Retina (tissue), 1 donor: ENCODE measurements around the gene LRRTM4.
"Not testable (repeated sequence)": the region's sequence is repeated elsewhere in the genome, so short reads cannot be mapped to it uniquely, and the experiment has no call there.

ENCODE experiments used
- DNase-seq: peaks from one replicate; pipeline ENCODE4 v3.0.0-alpha.2; 2016

Gene LRRTM4

GRCh38 chr2:77155511-77155910, 366.7 kb downstream of the LRRTM4 start:
- DNase-seq = no peak

DNA sequence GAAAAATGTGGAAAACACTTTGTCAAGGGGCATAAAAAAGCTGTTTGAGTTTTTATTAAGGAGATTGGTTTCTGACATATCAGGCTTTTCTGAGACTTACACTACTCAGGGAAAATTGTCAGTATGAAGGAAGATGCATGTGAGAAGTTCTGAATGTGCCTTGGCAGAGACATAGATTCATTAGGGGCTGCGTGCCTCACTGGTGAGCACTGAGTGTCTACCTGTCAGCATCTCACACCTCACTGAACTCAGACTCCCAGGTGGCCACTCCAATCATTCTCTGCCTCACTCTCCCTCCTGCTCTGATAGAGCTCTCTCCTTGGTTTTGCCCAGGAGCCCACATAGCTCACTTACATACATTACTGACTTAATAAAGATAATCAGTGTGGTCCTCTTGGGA, 372.6 kb downstream of the LRRTM4 start:
- no peak for DNase-seq

DNA sequence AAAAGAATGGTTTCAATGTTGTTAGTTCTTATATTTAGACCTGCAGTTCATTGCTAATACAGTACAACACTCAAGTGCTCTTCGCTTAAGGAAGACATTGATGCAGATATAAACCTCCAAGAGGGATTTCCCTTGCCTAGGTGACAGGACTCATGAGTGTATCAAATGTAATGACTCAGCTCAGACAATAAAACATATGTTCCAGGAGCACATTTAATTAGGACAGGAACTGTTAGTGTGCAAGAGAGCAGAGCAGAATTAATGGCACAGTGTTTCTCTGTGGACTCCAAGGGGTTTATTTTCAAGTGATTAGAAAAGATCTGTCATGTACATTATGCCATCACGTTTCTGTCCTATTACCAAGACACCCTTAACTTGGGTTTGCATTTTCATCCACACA, 375.0 kb downstream of the LRRTM4 start:
- peak; percentile 49 for DNase-seq

- no peak for DNase-seq
These were observed 377.4 kb downstream of the LRRTM4 start for GRCh38 chr2:77144772-77145171.

GRCh38 chr2:77142141-77142540, 380.0 kb downstream of the LRRTM4 start:
- no peak for DNase-seq

DNA sequence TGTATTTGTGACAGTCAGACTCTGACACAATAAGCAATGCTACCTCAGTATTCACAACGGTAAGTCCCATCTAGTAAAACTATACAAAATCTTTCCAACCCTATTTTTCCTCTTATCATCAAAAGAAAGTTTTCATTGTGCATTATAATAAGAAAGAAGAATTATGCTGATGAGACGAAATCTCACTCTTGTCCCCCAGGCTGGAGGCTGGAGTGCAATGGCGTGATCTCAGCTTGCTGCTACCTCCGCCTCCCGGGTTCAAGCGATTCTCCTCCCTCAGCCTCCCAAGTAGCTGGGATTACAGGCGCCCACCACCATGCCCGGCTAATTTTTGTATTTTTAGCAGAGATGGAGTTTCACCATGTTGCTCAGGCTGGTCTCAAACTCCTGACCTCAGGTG, 393.7 kb downstream of the LRRTM4 start:
- not testable (repeated sequence) for DNase-seq

- DNase-seq = no peak
These were observed 394.8 kb downstream of the LRRTM4 start for GRCh38 chr2:77127345-77127744.

- no peak for DNase-seq
These were observed 400.7 kb downstream of the LRRTM4 start for GRCh38 chr2:77121518-77121917.

DNA sequence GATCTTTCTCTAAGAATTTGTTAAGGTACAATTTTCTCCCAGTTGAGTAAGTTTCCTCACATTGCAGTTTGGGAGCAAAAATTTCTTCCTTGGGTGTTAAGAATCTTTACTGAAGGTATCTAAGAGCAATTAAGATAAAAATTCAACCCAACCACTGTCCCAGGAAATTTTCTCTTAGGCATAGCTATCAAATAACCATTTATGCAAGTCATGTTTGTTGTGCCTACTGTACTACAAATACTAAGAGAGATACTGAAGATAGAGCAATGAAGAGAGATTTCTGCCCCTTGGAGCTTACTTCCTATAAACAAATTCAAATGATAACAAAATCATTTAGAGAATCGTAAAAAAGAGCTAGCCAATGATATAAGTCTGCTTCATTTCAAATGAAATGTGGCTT, 402.8 kb downstream of the LRRTM4 start:
- DNase-seq = no peak

DNA sequence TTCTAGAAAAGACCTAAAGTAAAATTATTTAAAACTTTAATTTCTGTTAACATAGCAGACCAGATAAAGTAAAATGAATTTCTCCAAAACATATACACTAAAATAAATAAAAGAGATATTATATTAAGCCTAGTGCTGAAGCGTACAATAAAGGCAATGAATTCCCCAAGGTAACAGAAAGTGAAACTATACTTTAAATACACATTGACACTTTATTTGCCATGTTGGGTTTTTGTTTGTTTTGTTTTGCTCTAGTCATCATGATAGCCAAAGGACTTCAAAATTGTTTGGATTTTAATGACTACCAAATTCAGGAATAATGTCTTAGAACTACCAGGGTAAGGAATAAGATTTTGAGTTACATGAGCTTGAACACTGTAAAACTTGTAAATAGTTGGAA, 413.3 kb downstream of the LRRTM4 start:
- DNase-seq = no peak

- DNase-seq = no peak
These were observed 417.2 kb downstream of the LRRTM4 start for GRCh38 chr2:77105008-77105407.

GRCh38 chr2:77104554-77104953, 417.6 kb downstream of the LRRTM4 start:
- DNase-seq = no peak

GRCh38 chr2:77102927-77103326, 419.2 kb downstream of the LRRTM4 start:
- no peak for DNase-seq

GRCh38 chr2:77101796-77102452, 420.3 kb downstream of the LRRTM4 start:
- no peak for DNase-seq

DNA sequence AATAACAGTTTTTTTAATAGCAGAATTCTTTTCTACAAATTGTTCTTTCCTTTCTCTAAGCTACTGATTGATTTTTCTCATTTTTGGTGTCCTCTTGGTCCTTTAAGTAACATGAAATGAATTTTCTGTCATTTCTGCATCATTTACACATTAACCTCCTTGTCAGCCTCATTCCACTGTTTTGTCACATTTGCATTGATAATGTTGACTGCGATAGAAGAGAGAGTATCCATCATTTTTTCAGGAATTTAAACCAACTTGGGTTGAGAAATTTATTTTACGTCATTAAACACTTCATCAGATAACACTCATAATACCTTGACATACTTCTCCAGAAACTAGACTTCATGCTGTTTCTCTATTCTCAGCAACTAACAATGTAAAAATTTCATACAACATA, 422.2 kb downstream of the LRRTM4 start:
- no peak for DNase-seq

GRCh38 chr2:77095525-77095924, 426.7 kb downstream of the LRRTM4 start:
- not testable (repeated sequence) for DNase-seq

GRCh38 chr2:77095096-77095495, 427.1 kb downstream of the LRRTM4 start:
- DNase-seq = no peak

DNA sequence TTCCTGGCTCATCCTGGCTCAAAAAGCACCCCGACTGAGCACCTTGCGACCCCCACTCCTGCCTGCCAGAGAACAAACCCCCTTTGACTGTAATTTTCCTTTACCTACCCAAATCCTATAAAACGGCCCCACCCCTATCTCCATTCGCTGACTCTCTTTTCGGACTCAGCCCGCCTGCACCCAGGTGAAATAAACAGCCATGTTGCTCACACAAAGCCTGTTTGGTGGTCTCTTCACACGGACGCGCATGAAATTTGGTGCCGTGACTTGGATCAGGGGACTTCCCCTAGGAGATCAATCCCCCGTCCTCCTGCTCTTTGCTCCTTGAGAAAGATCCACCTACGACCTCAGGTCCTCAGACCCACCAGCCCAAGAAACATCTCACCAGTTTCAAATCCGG, 433.8 kb downstream of the LRRTM4 start:
- not testable (repeated sequence) for DNase-seq

DNA sequence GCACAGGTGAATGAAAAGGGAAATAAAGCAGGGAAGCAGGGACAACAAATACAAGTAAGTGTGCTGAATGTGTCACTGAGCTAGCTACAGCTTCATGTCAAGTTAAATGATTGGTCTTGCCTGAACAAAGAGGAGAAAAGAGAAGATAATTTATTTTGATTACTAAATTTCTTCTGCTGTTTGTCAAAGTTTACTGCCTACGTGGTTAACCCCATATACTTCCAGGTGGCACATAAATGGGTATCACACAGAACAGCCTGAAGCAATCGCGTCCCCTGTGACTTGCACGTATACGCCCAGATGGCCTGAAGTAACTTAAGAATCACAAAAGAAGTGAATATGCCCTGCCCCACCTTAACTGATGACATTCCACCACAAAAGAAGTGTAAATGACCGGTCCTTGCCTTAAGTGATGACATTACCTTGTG, 434.2 kb downstream of the LRRTM4 start:
- no peak for DNase-seq

DNA sequence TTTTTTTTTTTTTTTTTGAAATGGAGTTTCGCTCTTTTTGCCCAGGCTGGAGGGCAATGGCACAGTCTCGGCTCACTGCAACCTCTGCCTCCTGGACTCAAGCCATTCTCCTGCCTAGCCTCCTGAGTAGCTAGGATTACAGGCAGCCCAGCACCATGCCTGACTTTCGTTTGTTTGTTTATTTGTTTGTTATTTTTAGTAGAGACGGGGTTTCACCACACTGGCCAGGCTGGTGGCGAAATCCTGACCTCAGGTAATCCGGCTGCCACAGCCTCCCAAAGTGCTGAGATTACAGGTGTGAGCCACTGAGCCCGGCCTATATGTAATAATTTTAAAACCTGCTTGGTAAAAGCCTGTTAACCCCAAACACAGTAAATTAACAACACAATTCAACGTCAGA, 435.7 kb downstream of the LRRTM4 start:
- DNase-seq = no peak

- no peak for DNase-seq
These were observed 436.1 kb downstream of the LRRTM4 start for GRCh38 chr2:77086051-77086450.

DNA sequence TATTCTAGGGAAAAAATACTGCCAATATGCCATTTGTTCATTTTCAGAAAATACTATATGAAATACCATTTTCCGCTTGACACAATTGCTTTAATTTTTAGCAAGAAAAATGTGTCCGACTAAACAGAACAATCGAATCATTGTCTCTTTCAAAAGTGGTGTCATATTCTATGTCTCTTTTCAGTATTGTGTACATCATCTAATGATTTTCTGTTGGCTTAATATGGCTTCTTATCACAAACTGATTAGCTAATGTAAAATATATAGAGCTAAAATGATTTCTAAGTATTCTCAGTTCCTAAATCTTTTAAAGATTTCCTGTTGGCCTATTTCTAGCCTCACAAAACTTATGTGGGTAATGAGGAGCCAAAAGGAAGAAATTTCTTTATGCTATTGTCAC, 436.6 kb downstream of the LRRTM4 start:
- DNase-seq = no peak

- no peak for DNase-seq
These were observed 440.6 kb downstream of the LRRTM4 start for GRCh38 chr2:77081597-77081996.

GRCh38 chr2:77064324-77064723, 457.9 kb downstream of the LRRTM4 start:
- no peak for DNase-seq

- no peak for DNase-seq
These were observed 467.2 kb downstream of the LRRTM4 start for GRCh38 chr2:77054938-77055337.
